HK-2 (cell line): ENCODE results near the gene MSH6.
A peak's percentile ranks its signal among the peaks of the same experiment; 100 is the strongest.

ENCODE experiments used
- DNase-seq: peaks from one replicate; pipeline ENCODE4 v3.0.0-alpha.2; 2018; ENCODE audit not compliant: unreplicated experiment

Gene MSH6

GRCh38 chr2:47779426-47779790 is 3.5 kb upstream of the MSH6 start:
- DNase-seq: no peak

DNA sequence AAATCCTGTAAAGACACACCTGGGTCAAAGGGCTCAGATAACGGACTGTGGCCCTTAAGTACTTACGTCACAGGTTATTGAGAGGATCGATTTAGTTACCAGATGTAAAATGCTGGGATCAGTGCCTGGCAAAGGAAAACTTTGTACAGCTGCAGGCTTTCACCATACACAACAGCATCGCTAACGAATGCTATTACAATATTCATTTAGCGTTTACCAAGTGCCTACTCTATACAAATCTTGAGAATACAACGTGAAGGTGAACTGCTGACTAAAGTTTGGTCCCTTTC is 619 bp upstream of the MSH6 start:
- DNase-seq: no peak

- DNase-seq: peak; percentile 82
Measured at GRCh38 chr2:47783486-47784351, 774 bp downstream of the MSH6 start.

DNA sequence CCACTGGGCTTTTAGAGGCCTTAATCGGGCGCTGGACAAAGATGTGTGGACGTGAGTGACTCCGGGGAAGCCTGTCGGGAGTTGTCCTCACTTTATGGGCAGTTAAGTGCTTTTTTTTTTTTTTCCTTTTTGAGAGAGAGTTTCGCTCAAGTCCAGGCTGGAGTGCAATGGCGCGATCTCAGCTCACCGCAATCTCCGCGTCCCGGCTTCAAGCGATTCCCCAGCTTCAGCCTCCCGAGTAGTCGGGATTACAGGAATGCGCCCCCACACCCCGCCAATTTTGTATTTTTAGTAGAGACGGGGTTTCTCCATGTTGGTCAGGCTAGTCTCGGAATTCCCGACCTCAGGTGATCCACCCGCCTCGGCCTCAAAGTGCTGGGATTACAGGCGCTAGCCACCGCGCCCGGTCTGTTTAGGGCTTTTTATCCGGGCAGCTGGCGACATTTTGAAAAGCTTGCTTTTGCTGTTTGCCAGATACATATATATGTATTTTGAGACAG is 1.5 kb downstream of the MSH6 start:
- DNase-seq: peak; percentile 26

DNA sequence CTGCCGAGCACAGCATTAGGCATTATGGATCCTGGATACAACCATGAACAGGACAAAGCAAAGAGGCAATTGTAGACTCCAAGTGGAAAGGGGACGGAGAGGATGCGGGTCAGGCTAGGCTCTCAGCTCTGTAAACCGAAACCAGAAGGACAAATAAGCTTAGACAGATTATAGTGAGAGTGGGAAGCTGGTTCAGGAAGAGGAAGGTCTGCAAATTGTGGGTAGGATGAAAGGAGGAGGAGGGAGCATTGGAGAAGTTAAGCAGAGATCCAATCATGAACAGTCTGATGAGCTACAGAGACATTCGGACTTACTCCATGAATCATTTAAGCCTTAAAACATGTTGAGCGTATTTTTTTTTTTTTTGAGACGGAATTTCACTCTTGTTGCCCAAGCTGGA is 3.0 kb downstream of the MSH6 start:
- no peak for DNase-seq

- DNase-seq: no peak
Measured at GRCh38 chr2:47796090-47796697, 13.2 kb downstream of the MSH6 start.

DNA sequence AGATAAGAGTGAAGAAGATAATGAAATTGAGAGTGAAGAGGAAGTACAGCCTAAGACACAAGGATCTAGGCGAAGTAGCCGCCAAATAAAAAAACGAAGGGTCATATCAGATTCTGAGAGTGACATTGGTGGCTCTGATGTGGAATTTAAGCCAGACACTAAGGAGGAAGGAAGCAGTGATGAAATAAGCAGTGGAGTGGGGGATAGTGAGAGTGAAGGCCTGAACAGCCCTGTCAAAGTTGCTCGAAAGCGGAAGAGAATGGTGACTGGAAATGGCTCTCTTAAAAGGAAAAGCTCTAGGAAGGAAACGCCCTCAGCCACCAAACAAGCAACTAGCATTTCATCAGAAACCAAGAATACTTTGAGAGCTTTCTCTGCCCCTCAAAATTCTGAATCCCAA is 15.7 kb downstream of the MSH6 start:
- no peak for DNase-seq

DNA sequence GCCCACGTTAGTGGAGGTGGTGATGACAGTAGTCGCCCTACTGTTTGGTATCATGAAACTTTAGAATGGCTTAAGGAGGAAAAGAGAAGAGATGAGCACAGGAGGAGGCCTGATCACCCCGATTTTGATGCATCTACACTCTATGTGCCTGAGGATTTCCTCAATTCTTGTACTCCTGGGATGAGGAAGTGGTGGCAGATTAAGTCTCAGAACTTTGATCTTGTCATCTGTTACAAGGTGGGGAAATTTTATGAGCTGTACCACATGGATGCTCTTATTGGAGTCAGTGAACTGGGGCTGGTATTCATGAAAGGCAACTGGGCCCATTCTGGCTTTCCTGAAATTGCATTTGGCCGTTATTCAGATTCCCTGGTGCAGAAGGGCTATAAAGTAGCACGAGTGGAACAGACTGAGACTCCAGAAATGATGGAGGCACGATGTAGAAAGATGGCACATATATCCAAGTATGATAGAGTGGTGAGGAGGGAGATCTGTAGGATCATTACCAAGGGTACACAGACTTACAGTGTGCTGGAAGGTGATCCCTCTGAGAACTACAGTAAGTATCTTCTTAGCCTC is 16.2 kb downstream of the MSH6 start:
- DNase-seq: no peak

- DNase-seq: no peak
Measured at GRCh38 chr2:47801118-47801517, 18.2 kb downstream of the MSH6 start.

GRCh38 chr2:47803363-47803762 is 20.4 kb downstream of the MSH6 start:
- no peak for DNase-seq

DNA sequence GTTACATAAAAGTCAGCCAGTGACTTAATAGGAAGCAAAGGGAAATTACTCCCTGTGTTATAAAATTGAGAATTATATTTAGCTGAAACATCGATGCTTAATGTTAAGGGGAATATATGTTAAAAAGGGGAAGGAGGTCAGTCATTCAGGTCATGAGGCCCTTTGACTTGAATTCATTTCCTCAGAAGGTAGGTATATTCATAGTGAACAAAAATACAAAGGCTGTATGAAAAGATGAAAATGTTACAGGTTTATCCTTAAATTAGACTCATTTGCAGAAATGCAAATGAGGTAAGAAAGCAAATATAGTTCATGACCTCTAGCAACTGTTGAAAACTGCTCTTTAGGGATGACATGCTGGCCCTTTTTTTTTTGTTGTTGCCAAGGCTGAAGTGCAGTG is 20.8 kb downstream of the MSH6 start:
- no peak for DNase-seq

GRCh38 chr2:47805850-47806249 is 22.9 kb downstream of the MSH6 start:
- DNase-seq: no peak

DNA sequence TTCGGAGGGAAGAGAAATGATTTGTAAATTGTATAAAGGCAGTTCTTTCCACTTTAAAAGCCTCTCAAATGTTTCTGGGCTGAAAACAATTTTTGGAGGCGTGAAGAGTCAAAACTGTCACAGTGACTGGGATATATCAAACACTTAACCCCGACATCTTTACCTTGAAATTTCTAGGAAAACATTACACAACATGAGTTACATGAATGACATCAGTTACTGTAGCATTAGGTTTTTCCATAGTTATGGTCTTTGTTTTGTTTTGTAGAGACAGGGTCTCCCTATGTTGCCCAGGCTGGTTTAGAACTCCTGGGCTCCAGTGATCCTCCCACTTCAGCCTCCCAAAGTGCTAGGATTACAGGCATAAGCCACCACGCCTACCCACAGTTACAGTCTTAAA is 25.7 kb downstream of the MSH6 start:
- DNase-seq: no peak

- no peak for DNase-seq
Measured at GRCh38 chr2:47809903-47810302, 27.0 kb downstream of the MSH6 start.

DNA sequence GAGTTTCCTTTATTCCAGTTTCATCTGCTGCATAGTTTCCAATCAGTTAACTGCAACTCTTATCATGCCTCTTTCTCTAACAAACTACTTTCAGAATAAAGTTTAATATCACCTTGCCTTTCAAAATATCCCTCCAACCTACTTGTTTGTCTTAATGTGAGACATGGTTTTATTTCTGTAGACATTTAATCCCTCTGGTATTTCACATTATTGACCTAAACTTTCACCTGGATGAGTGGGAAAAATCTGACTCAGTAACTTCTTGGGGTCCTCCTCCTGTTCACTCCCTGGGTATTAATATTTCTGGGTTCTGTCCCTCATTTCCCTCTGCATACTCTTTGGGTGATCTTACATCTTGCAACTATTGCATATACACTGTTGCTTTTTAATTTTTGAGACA is 27.9 kb downstream of the MSH6 start:
- no peak for DNase-seq

GRCh38 chr2:47811668-47812067 is 28.7 kb downstream of the MSH6 start:
- no peak for DNase-seq

DNA sequence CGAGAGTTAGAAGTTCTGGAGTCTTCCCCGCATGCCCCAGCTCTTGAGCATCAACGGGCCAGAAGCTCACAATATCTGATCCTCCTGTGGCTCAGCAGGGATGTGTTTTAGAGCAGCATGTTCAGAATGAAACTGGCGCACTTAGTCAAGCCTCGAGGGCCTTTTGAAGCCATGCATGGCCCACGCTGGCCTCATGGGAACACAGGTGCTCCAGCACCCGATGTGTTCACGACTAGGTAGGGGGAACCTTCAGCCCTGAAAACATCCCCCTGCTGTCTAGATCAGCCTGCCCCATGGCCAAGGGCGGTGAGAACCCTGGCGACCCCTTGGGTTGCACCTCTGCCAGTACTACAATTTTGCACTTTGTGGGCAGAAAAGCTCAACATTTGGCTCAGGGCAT is 32.8 kb downstream of the MSH6 start:
- DNase-seq: no peak

- no peak for DNase-seq
Measured at GRCh38 chr2:47818777-47819176, 35.8 kb downstream of the MSH6 start.

GRCh38 chr2:47819834-47820233 is 36.9 kb downstream of the MSH6 start:
- DNase-seq: no peak

GRCh38 chr2:47822518-47822917 is 39.6 kb downstream of the MSH6 start:
- DNase-seq: no peak

GRCh38 chr2:47833516-47833968 is 50.6 kb downstream of the MSH6 start:
- DNase-seq: no peak

GRCh38 chr2:47838249-47838648 is 55.3 kb downstream of the MSH6 start:
- no peak for DNase-seq

GRCh38 chr2:47838686-47839085 is 55.7 kb downstream of the MSH6 start:
- DNase-seq: no peak
